Karpas-422 (cell line): Measurements from ENCODE around the gene ADTRP. TPM values are rescaled to one million over a fixed set of nuclear protein-coding genes. Genes with fewer than 3 reads are reported as not detected.
"Not testable (repeated sequence)": the region's sequence is repeated elsewhere in the genome, so short reads cannot be mapped to it uniquely, and the experiment has no call there.

ENCODE experiments used
- DNase-seq: peaks from one replicate; pipeline ENCODE4 v3.0.0-alpha.2; 2015
- H2AFZ ChIP-seq: fragments of 200-600 bp; sonication (generic); 2 replicates; pipeline ENCODE4 v1.6.1; 2014; ENCODE audit warnings: antibody characterized with exemption, low read length, mixed read lengths
- H3K27ac ChIP-seq: fragments of 200-600 bp; sonication (generic); 2 replicates; pipeline ENCODE4 v1.5.1; 2014; ENCODE audit warnings: mild to moderate bottlenecking, low read length, moderate library complexity
- H3K27me3 ChIP-seq: fragments of 200-600 bp; sonication (generic); 2 replicates; pipeline ENCODE4 v1.6.1; 2014; ENCODE audit warnings: low read length, mixed read lengths
- H3K36me3 ChIP-seq: fragments of 200-600 bp; sonication (generic); 2 replicates; pipeline ENCODE4 v1.6.1; 2014; ENCODE audit warnings: low read length, mixed read lengths; ENCODE audit not compliant: insufficient read depth
- H3K4me1 ChIP-seq: fragments of 200-600 bp; sonication (generic); 2 replicates; pipeline ENCODE4 v1.6.1; 2014; ENCODE audit warnings: mild to moderate bottlenecking, low read length, mixed read lengths
- H3K4me2 ChIP-seq: fragments of 200-600 bp; sonication (generic); 2 replicates; pipeline ENCODE4 v1.6.1; 2014; ENCODE audit warnings: low read length, low read depth, mild to moderate bottlenecking; ENCODE audit not compliant: poor library complexity, severe bottlenecking
- H3K4me3 ChIP-seq: fragments of 200-600 bp; sonication (generic); 2 replicates; pipeline ENCODE4 v1.5.1; 2014; ENCODE audit warnings: mild to moderate bottlenecking, antibody characterized with exemption, low read length, mixed read lengths
- H3K79me2 ChIP-seq: fragments of 200-600 bp; sonication (generic); 2 replicates; pipeline ENCODE4 v1.6.1; 2014; ENCODE audit warnings: mild to moderate bottlenecking, low read length, mixed read lengths
- H3K9ac ChIP-seq: fragments of 200-600 bp; sonication (generic); 2 replicates; pipeline ENCODE4 v1.6.0; 2014; ENCODE audit warnings: low read length
- H3K9me2 ChIP-seq: fragments of 200-600 bp; sonication (generic), shearing (Covaris generic); replicated peaks from 2 replicates; pipeline ENCODE4 v1.6.0; 2014; ENCODE audit warnings: mild to moderate bottlenecking, low read length, moderate library complexity; ENCODE audit not compliant: insufficient read depth
- H3K9me3 ChIP-seq: fragments of 300-700, 200-600 bp; sonication (generic); 2 replicates; pipeline ENCODE4 v1.6.1; 2014; ENCODE audit warnings: low read length, mixed read lengths
- H4K20me1 ChIP-seq: fragments of 200-600 bp; sonication (generic); 2 replicates; pipeline ENCODE4 v1.6.1; 2014; ENCODE audit warnings: mild to moderate bottlenecking, antibody characterized with exemption, low read length, low read depth; ENCODE audit not compliant: insufficient read depth
- total RNA-seq: library from RNA; depleted of rRNA; stranded (reverse); fragments of >200 nt; shearing (Covaris generic); gene quantifications from 2 replicates; pipeline ENCODE4 v1.2.3, GENCODE V29; 2014; ENCODE audit warnings: low replicate concordance

ADTRP gene
- total RNA-seq, 1 experiment from 2014 or later, result not detected

GRCh38 chr6:11808054-11808453 is 29.5 kb upstream of the ADTRP start:
- Histone ChIP-seq H3K9me3 (no peaks in the 10 kb centered on the region), H3K9ac (no peak overlapping the region), H3K4me3 (no peak overlapping the region), H4K20me1 (no peaks in the 10 kb centered on the region), H3K9me2 (no peaks in the 10 kb centered on the region), H3K36me3 (no peaks in the 10 kb centered on the region), H2AFZ (no peak overlapping the region), H3K79me2 (no peaks in the 10 kb centered on the region), H3K4me1 (no peaks in the 10 kb centered on the region), H3K27ac (no peak overlapping the region), H3K4me2 (no peak overlapping the region), H3K27me3 (no peaks in the 10 kb centered on the region)
- no peak for DNase-seq

GRCh38 chr6:11806561-11807317 is 28.1 kb upstream of the ADTRP start:
- H3K27ac ChIP-seq, result no peak overlapping the region
- H3K9me2 ChIP-seq, result no peaks in the 10 kb centered on the region
- no peaks in the 10 kb centered on the region for H3K27me3 ChIP-seq
- no peaks in the 10 kb centered on the region for H3K9me3 ChIP-seq
- no peak for DNase-seq
- H3K4me3 ChIP-seq, result no peak overlapping the region
- no peaks in the 10 kb centered on the region for H3K4me1 ChIP-seq
- H4K20me1 ChIP-seq, result no peaks in the 10 kb centered on the region
- no peaks in the 10 kb centered on the region for H3K79me2 ChIP-seq
- no peaks in the 10 kb centered on the region for H3K36me3 ChIP-seq
- H2AFZ ChIP-seq, result no peak overlapping the region
- H3K4me2 ChIP-seq, result no peak overlapping the region
- H3K9ac ChIP-seq, result no peak overlapping the region

- no peak overlapping the region for H3K4me3 ChIP-seq
- H3K4me2 ChIP-seq, result no peak overlapping the region
- no peak for DNase-seq
- H3K9ac ChIP-seq, result no peak overlapping the region
- no peaks in the 10 kb centered on the region for H3K9me2 ChIP-seq
- H3K27me3 ChIP-seq, result no peaks in the 10 kb centered on the region
- H4K20me1 ChIP-seq, result no peaks in the 10 kb centered on the region
- no peaks in the 10 kb centered on the region for H3K4me1 ChIP-seq
- no peak overlapping the region for H2AFZ ChIP-seq
- no peak overlapping the region for H3K27ac ChIP-seq
- H3K9me3 ChIP-seq, result no peaks in the 10 kb centered on the region
- no peaks in the 10 kb centered on the region for H3K79me2 ChIP-seq
- no peaks in the 10 kb centered on the region for H3K36me3 ChIP-seq
Observed at GRCh38 chr6:11805259-11806053, 26.9 kb upstream of the ADTRP start.

- H2AFZ ChIP-seq, result no peak overlapping the region
- H3K27me3 ChIP-seq, result no peaks in the 10 kb centered on the region
- no peaks in the 10 kb centered on the region for H4K20me1 ChIP-seq
- no peak overlapping the region for H3K4me2 ChIP-seq
- H3K9me2 ChIP-seq, result no peaks in the 10 kb centered on the region
- no peak for DNase-seq
- no peak overlapping the region for H3K9ac ChIP-seq
- no peak overlapping the region for H3K27ac ChIP-seq
- no peaks in the 10 kb centered on the region for H3K9me3 ChIP-seq
- H3K4me1 ChIP-seq, result no peaks in the 10 kb centered on the region
- no peaks in the 10 kb centered on the region for H3K36me3 ChIP-seq
- no peak overlapping the region for H3K4me3 ChIP-seq
- H3K79me2 ChIP-seq, result no peaks in the 10 kb centered on the region
Observed at GRCh38 chr6:11804701-11805100, 26.1 kb upstream of the ADTRP start.

- H3K9ac ChIP-seq, result no peak overlapping the region
- H3K4me2 ChIP-seq, result no peak overlapping the region
- no peak overlapping the region for H3K27ac ChIP-seq
- no peak for DNase-seq
- H3K4me3 ChIP-seq, result no peak overlapping the region
- H3K79me2 ChIP-seq, result no peaks in the 10 kb centered on the region
- no peaks in the 10 kb centered on the region for H3K9me2 ChIP-seq
- H3K9me3 ChIP-seq, result no peaks in the 10 kb centered on the region
- no peaks in the 10 kb centered on the region for H3K36me3 ChIP-seq
- no peaks in the 10 kb centered on the region for H3K4me1 ChIP-seq
- no peaks in the 10 kb centered on the region for H3K27me3 ChIP-seq
- no peaks in the 10 kb centered on the region for H4K20me1 ChIP-seq
- no peak overlapping the region for H2AFZ ChIP-seq
Observed at GRCh38 chr6:11804135-11804534, 25.5 kb upstream of the ADTRP start.

- Histone ChIP-seq H3K36me3 (no peaks in the 10 kb centered on the region), H2AFZ (no peak overlapping the region), H3K9me3 (no peaks in the 10 kb centered on the region), H3K9ac (no peak overlapping the region), H3K27me3 (no peaks in the 10 kb centered on the region), H3K4me1 (no peaks in the 10 kb centered on the region), H3K4me3 (no peak overlapping the region), H3K27ac (no peak overlapping the region), H3K79me2 (no peaks in the 10 kb centered on the region), H4K20me1 (no peaks in the 10 kb centered on the region), H3K4me2 (no peak overlapping the region), H3K9me2 (no peaks in the 10 kb centered on the region)
- no peak for DNase-seq
Observed at GRCh38 chr6:11803591-11803971, 25.0 kb upstream of the ADTRP start.

GRCh38 chr6:11802886-11803590 is 24.4 kb upstream of the ADTRP start:
- Histone ChIP-seq H3K27me3 (no peaks in the 10 kb centered on the region), H3K4me3 (no peak overlapping the region), H4K20me1 (no peaks in the 10 kb centered on the region), H3K9me2 (no peaks in the 10 kb centered on the region), H3K9me3 (no peaks in the 10 kb centered on the region), H3K27ac (no peak overlapping the region), H2AFZ (no peak overlapping the region), H3K4me1 (no peaks in the 10 kb centered on the region), H3K4me2 (no peak overlapping the region), H3K9ac (no peak overlapping the region), H3K36me3 (no peaks in the 10 kb centered on the region), H3K79me2 (no peaks in the 10 kb centered on the region)
- DNase-seq, result no peak

GRCh38 chr6:11800531-11800930 is 21.9 kb upstream of the ADTRP start:
- not testable (repeated sequence) for H3K27ac ChIP-seq, H2AFZ ChIP-seq, H3K79me2 ChIP-seq, H3K4me2 ChIP-seq, H3K9me3 ChIP-seq, H3K4me1 ChIP-seq, H3K36me3 ChIP-seq, H3K27me3 ChIP-seq, H4K20me1 ChIP-seq, DNase-seq, H3K9me2 ChIP-seq, H3K9ac ChIP-seq, H3K4me3 ChIP-seq
